ENCODE results near the gene PPFIA2.

Gene PPFIA2

DNA sequence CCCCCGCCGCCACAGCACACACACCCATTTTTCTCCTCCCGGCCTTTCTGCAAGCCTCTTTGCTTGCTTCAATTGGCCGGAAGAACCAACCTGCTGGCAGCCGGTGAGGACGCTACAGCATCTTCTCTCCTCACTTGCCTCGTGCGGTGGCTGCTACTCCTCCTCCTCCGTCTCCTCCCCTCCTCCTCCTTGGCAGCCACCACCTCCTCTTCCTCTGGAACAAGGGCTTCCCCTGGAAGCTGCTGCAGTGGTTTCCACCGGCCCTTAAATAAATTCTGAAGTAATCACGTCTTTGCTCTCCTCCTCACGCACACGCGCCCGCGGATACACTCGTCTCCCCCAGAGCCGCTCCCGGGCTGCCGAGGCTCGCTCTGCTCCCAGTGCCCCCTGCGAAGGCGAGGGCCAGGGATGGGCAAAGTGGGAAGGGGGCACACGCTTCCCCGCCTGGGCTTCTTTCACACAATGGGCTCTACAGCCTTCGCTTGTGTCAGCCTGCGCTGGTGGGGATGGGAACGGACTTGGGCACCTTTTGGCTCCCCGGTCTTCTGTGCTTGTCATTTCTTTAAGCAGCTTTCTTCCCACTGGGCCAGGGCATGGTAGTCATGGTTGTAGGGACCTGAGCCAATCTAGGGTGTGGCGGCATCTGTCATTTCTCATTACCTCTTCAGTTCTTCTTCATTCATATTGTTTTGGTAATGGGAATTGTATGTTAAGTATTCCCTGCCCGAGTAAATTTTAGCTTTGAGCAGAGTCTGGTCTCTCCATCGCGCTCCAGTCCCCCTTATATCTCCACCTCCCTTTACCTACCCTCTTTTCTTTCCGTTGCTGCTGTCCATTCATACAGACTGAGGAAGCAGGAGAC lies at the start of gene PPFIA2:
Gene PPFIA2 (minus strand): TSS at position 161 of the 862 bp plus-strand sequence.
- peak; percentile 18 for DNase-seq

GRCh38 chr12:81800298-81801148 lies 41.4 kb upstream of the PPFIA2 start:
- DNase-seq: no peak

- no peak for DNase-seq
These were observed 39.1 kb upstream of the PPFIA2 start for GRCh38 chr12:81798294-81798693.

- no peak for DNase-seq
These were observed 38.0 kb upstream of the PPFIA2 start for GRCh38 chr12:81797100-81797499.

DNA sequence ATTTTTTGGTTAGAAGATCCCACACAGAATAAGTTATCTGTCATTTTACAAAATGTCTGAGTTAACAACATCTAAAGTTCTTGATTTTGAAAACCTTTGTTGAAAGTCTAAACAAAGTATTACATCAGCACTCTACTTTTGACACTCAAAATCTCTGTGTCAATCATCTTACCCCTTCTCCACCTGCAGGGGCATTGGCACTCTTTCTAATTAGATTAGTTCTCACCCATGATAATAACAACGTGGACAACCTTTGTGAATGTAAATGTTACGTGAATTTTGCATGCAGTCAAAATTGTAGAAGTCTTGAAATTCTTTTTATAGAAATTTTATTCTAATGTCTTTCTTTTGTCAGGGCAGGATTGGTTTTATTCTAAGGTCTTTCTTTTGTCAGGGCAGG lies 33.5 kb upstream of the PPFIA2 start:
- DNase-seq: no peak

GRCh38 chr12:81779216-81779615 lies 20.1 kb upstream of the PPFIA2 start:
- DNase-seq: no peak

- DNase-seq: no peak
These were observed 19.6 kb upstream of the PPFIA2 start for GRCh38 chr12:81778719-81779118.

GRCh38 chr12:81758421-81759189 lies 545 bp downstream of the PPFIA2 start:
- DNase-seq: no peak

- no peak for DNase-seq
These were observed 1.3 kb downstream of the PPFIA2 start for GRCh38 chr12:81757731-81758365.

DNA sequence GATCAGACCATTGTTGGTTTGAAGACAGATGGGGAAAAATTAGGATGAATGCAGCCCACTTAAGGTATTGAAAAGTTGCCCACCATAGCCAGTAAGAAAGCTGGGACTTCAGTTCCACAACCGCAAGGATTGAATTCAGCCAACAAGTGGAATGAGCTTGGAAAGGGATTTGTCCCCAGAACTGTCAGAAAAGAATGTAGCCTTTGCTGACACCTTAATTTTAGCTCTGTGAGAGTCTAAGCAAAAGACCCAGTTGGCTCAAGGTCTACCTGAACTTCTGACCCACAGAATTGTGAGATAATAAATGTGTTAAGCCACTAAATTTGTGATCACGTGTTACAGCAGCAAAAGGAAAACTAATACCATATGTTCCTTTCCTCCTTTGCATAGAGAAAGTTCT lies 29.4 kb downstream of the PPFIA2 start:
- no peak for DNase-seq

GRCh38 chr12:81727391-81727790 lies 31.8 kb downstream of the PPFIA2 start:
- DNase-seq: no peak

- DNase-seq: no peak
These were observed 32.5 kb downstream of the PPFIA2 start for GRCh38 chr12:81726634-81727033.

DNA sequence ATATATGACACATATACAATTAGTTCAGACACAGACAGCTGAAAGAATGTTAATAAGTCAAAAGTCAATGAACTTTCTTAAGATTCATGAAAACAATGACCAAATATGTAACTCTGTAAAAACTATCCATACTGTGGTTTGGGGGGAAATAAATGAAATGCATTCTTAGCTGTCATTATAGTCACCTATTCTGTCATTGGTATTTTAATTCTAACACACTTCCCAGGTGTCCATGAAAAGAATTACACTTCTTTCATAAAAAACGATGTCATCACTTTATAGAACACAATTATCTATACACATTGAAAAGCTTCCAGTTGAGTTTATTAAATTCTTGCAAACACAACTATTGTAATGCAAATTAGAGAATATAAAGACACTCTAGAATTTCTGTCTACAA lies 35.8 kb downstream of the PPFIA2 start:
- DNase-seq: no peak

DNA sequence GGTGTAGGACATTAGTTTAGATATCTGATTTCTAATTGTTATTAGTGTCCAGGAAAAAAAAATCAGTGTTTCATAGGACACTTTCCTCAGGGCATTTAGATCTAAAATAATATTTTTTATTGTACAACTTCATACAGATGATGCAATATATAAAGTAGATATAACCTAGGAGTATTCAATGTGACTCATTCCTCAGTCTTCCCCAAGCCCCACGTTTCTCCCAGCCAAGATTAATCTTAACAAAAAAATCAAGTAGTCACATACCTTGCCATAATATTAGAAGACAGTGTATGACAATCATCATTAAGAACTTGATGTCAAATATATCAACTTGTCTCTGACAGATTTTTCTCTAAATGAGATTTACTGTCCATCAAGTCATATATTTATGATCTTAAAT lies 37.1 kb downstream of the PPFIA2 start:
- DNase-seq: no peak

GRCh38 chr12:81718616-81719015 lies 40.5 kb downstream of the PPFIA2 start:
- DNase-seq: no peak

GRCh38 chr12:81712536-81712935 lies 46.6 kb downstream of the PPFIA2 start:
- no peak for DNase-seq

- no peak for DNase-seq
These were observed 53.6 kb downstream of the PPFIA2 start for GRCh38 chr12:81705586-81705985.

DNA sequence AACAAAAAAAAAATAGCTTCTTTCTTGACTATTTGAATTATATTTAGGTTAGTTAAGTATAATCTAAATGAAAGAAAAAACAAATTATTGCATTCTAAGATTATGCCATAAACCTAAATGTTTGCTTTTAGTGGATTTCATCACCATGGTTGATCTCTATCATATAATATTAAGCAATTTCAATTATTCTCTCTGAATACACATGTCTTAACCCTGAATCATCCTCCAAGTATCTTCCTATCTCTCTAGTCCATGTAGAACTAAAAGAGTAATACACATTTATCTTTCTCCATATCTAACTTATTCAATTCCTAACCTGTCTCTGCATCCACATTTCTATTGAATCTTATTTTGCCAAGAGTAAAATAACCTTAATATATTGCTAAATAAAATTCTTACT lies 59.6 kb downstream of the PPFIA2 start:
- DNase-seq: no peak

- DNase-seq: no peak
These were observed 67.1 kb downstream of the PPFIA2 start for GRCh38 chr12:81692008-81692407.

DNA sequence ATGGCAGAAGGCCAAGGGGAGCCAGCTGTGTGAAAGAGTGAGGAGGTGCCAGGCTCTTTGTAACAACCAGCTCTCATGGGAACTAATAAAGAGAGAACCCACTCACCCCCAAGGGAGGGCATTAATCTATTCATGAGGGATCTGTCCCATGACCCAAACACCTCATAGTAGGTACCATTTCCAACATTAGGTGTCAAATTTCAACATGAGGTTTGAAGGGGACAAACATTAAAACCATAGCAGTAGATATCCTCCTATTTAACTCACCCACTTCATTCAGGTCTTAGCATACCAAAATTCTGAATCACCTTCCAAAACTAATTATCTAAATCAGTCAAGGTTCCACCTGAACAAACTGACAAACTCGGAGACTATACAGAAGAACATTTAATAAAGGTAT lies 75.3 kb downstream of the PPFIA2 start:
- no peak for DNase-seq

- DNase-seq: no peak
These were observed 79.5 kb downstream of the PPFIA2 start for GRCh38 chr12:81679614-81680013.

- no peak for DNase-seq
These were observed 88.4 kb downstream of the PPFIA2 start for GRCh38 chr12:81670759-81671158.

DNA sequence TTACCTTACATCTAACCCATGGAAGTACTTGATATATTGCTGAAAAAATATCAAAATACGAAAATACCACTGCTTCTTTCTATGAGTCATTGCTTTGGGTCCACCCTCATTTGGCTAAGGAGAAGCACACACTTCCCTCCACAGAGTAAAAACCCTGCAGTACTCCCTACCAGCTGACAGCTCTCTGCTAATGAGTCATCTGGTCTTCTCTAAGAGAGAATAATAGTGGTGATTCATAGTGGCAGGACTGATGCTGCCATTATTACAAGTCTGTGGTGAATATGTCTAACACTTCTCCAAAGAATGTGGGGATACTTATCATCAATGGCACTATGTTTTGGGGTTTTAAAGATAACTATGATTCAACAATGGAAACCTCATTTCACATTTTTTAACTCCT lies 90.7 kb downstream of the PPFIA2 start:
- no peak for DNase-seq

Measured in activated T-cell treated with anti-CD3 and anti-CD28 coated beads, Interleukin-2, amount 50 U/mL, for 1 hour (primary cell).